Neural cell (in vitro differentiated cells): Measurements from ENCODE around the gene CRAMP1.

Experiments used
- CTCF ChIP-seq: fragments of 450-650 bp; IDR thresholded peaks from 2 replicates; pipeline ENCODE4 v1.5.1; 2014; ENCODE audit warnings: antibody characterized with exemption, mild to moderate bottlenecking, moderate library complexity; ENCODE audit not compliant: poor library complexity, severe bottlenecking
- EZH2 ChIP-seq: fragments of 200-600, 300-800 bp; shearing (Covaris generic), sonication (generic); IDR thresholded peaks from 2 replicates; pipeline ENCODE4 v1.6.1; 2014; ENCODE audit warnings: antibody characterized with exemption, low read length, borderline replicate concordance, mild to moderate bottlenecking; ENCODE audit not compliant: insufficient read depth, poor library complexity, severe bottlenecking
- POLR2AphosphoS5 ChIP-seq: IDR thresholded peaks from 2 replicates; pipeline ENCODE4 v1.6.1; 2012
- REST ChIP-seq: IDR thresholded peaks from 2 replicates; pipeline ENCODE4 v1.6.1; 2012; ENCODE audit warnings: borderline replicate concordance

- TF ChIP-seq CTCF (no peak), POLR2AphosphoS5 (no peak), EZH2 (no peak), REST (no peak)
Observed at GRCh38 chr16:1590930-1591705, 21.0 kb upstream of the CRAMP1 start.
